HEK293 (cell line): ENCODE results near the gene CHKA.
A peak's percentile ranks its signal among the peaks of the same experiment; 100 is the strongest.

Source experiments
- GLI2 ChIP-seq: fragments of 450-650 bp; formaldehyde crosslinking; IDR thresholded peaks from 2 replicates; pipeline ENCODE4; 2017; ENCODE audit warnings: missing biosample characterization, missing genetic modification characterization, low read depth, borderline replicate concordance
- GLI4 ChIP-seq: fragments of 450-650 bp; formaldehyde crosslinking; IDR thresholded peaks from 2 replicates; pipeline ENCODE4 v1.5.1; 2016; ENCODE audit warnings: missing biosample characterization, missing genetic modification characterization
- KLF1 ChIP-seq: fragments of 450-650 bp; formaldehyde crosslinking; IDR thresholded peaks from 2 replicates; pipeline ENCODE4 v1.5.1; 2016; ENCODE audit warnings: missing biosample characterization, missing genetic modification characterization
- KLF17 ChIP-seq: fragments of 450-650 bp; formaldehyde crosslinking; IDR thresholded peaks from 2 replicates; pipeline ENCODE4 v1.5.1; 2016; ENCODE audit warnings: missing biosample characterization, missing genetic modification characterization
- OVOL3 ChIP-seq: fragments of 450-650 bp; formaldehyde crosslinking; IDR thresholded peaks from 2 replicates; pipeline ENCODE4 v1.5.1; 2016; ENCODE audit warnings: missing biosample characterization, missing genetic modification characterization
- PRDM1 ChIP-seq: fragments of 450-650 bp; formaldehyde crosslinking; IDR thresholded peaks from 2 replicates; pipeline ENCODE4; 2016; ENCODE audit warnings: missing biosample characterization, missing genetic modification characterization
- PRDM6 ChIP-seq: fragments of 450-650 bp; formaldehyde crosslinking; IDR thresholded peaks from 2 replicates; pipeline ENCODE4 v1.5.1; 2017; ENCODE audit warnings: missing biosample characterization, missing genetic modification characterization
- ZBTB1 ChIP-seq: fragments of 450-650 bp; formaldehyde crosslinking; IDR thresholded peaks from 2 replicates; pipeline ENCODE4 v1.5.1; 2016; ENCODE audit warnings: missing biosample characterization, missing genetic modification characterization
- ZBTB20 ChIP-seq: fragments of 450-650 bp; formaldehyde crosslinking; IDR thresholded peaks from 2 replicates; pipeline ENCODE4 v1.5.1; 2016; ENCODE audit warnings: missing biosample characterization, missing genetic modification characterization
- ZBTB44 ChIP-seq: fragments of 450-650 bp; IDR thresholded peaks from 2 replicates; pipeline ENCODE4 v1.5.1; 2018; ENCODE audit warnings: missing biosample characterization, mild to moderate bottlenecking, missing genetic modification characterization
- ZNF175 ChIP-seq: fragments of 450-650 bp; formaldehyde crosslinking; IDR thresholded peaks from 2 replicates; pipeline ENCODE4 v1.5.1; 2016; ENCODE audit warnings: missing biosample characterization, missing genetic modification characterization
- ZNF23 ChIP-seq: fragments of 450-650 bp; formaldehyde crosslinking; IDR thresholded peaks from 2 replicates; pipeline ENCODE4 v1.5.1; 2016; ENCODE audit warnings: missing biosample characterization, missing genetic modification characterization, borderline replicate concordance
- ZNF280C ChIP-seq: fragments of 450-650 bp; formaldehyde crosslinking; IDR thresholded peaks from 2 replicates; pipeline ENCODE4 v1.5.1; 2016; ENCODE audit warnings: missing biosample characterization, missing genetic modification characterization
- ZNF362 ChIP-seq: fragments of 450-650 bp; formaldehyde crosslinking; IDR thresholded peaks from 2 replicates; pipeline ENCODE4 v1.5.1; 2016; ENCODE audit warnings: missing biosample characterization, missing genetic modification characterization
- ZNF449 ChIP-seq: fragments of 450-650 bp; formaldehyde crosslinking; IDR thresholded peaks from 2 replicates; pipeline ENCODE4 v1.5.1; 2017; ENCODE audit warnings: missing biosample characterization, mild to moderate bottlenecking, missing genetic modification characterization, moderate library complexity
- ZNF488 ChIP-seq: fragments of 450-650 bp; formaldehyde crosslinking; IDR thresholded peaks from 2 replicates; pipeline ENCODE4 v1.5.1; 2016; ENCODE audit warnings: missing biosample characterization, missing genetic modification characterization
- ZNF555 ChIP-seq: fragments of 450-650 bp; formaldehyde crosslinking; conservative IDR thresholded peaks from 2 replicates; pipeline ENCODE4 v1.5.1; 2017; ENCODE audit warnings: missing biosample characterization, mild to moderate bottlenecking, missing genetic modification characterization, inconsistent platforms
- ZNF561 ChIP-seq: fragments of 450-650 bp; IDR thresholded peaks from 2 replicates; pipeline ENCODE4 v1.5.1; 2018; ENCODE audit warnings: missing biosample characterization, missing genetic modification characterization, borderline replicate concordance
- ZNF571 ChIP-seq: fragments of 450-650 bp; formaldehyde crosslinking; IDR thresholded peaks from 2 replicates; pipeline ENCODE4 v1.5.0; 2017; ENCODE audit warnings: missing biosample characterization, missing genetic modification characterization
- ZNF585B ChIP-seq: fragments of 450-650 bp; formaldehyde crosslinking; IDR thresholded peaks from 2 replicates; pipeline ENCODE4 v1.5.1; 2016; ENCODE audit warnings: missing biosample characterization, missing genetic modification characterization
- ZNF701 ChIP-seq: fragments of 450-650 bp; formaldehyde crosslinking; IDR thresholded peaks from 2 replicates; pipeline ENCODE4 v1.5.1; 2016; ENCODE audit warnings: missing biosample characterization, missing genetic modification characterization
- ZSCAN30 ChIP-seq: fragments of 450-650 bp; IDR thresholded peaks from 2 replicates; pipeline ENCODE4 v1.5.1; 2018; ENCODE audit warnings: missing biosample characterization, mild to moderate bottlenecking, missing genetic modification characterization, moderate library complexity

Gene CHKA

GRCh38 chr11:68118706-68119448 lies 2.3 kb downstream of the CHKA start (continued):
- TF ChIP-seq ZNF280C (tag by site-specific recombination) = no peak
- peak; percentile 70 for TF ChIP-seq PRDM1 (tag by site-specific recombination)
- TF ChIP-seq ZSCAN30 (tag by site-specific recombination) = peak; percentile 79; the same call in 1 of the 2 replicates
- TF ChIP-seq ZNF488 (tag by site-specific recombination) = no peak
- no peak for TF ChIP-seq ZNF23 (tag by site-specific recombination)
- TF ChIP-seq KLF17 (tag by site-specific recombination) = no peak
- no peak for TF ChIP-seq ZNF571
- no peak for TF ChIP-seq GLI4 (tag by site-specific recombination)
- no peak for TF ChIP-seq ZNF175 (tag by site-specific recombination)
- peak; percentile 90 for TF ChIP-seq PRDM6
- no peak for TF ChIP-seq KLF1 (tag by site-specific recombination)
- no peak for TF ChIP-seq ZNF585B (tag by site-specific recombination)
- no peak for TF ChIP-seq ZNF449 (tag by site-specific recombination)
- no peak for TF ChIP-seq ZNF561 (tag by site-specific recombination)
- TF ChIP-seq ZBTB20 (tag by site-specific recombination) = 0 out of 2 replicates have a peak, but pooled peaks have one; percentile 14
- no peak for TF ChIP-seq ZNF362 (tag by site-specific recombination)
- no peak for TF ChIP-seq OVOL3 (tag by site-specific recombination)
- no peak for TF ChIP-seq GLI2 (tag by site-specific recombination)
- TF ChIP-seq ZBTB44 (tag by site-specific recombination) = peak; percentile 28; the same call in 1 of the 2 replicates
- no peak for TF ChIP-seq ZBTB1 (tag by site-specific recombination)
- no peak for TF ChIP-seq ZNF555 (tag by site-specific recombination)
- no peak for TF ChIP-seq ZNF701
